ENCODE data around the gene PLCB4.

PLCB4 gene

DNA sequence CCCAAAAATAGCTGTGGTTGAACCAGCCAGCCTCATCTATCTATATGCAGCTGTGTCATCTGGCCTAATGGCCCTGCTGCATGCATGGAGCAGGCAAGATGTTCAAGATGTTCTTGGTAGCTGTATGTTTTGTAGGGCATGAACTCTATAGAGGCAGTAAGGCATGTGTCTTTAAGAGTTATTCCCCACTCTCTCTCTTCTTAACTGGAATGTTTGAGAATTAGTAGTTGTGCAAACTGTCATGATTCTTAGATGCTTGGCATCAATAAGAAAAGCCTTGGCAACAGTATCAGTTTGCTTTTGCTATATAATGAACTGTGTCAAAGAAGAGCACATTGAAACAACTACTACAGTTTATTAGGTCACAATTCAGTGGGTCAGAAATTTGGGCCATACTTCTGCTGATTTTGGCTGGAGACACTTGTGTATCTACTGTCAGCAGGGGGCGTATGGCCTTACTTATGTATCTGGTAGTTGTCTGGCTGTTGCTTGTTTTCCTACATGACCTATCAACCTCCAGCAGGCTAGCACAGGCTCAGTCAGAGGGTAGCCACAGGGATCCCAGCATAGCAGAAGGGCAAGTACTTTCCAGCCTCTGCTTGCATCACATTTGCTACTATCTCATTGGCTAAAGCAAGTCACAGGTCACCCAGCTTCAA is 389.4 kb downstream of the PLCB4 start:
- no peaks in the 10 kb centered on the region for H3K79me2 ChIP-seq (ENCODE audit: insufficient read depth, low read length)
- H3K4me3 ChIP-seq (ENCODE audit: insufficient read depth, low read length, poor library complexity, severe bottlenecking): no peak overlapping the region
- H2AFZ ChIP-seq (ENCODE audit: low read depth, low read length, severe bottlenecking): no peak overlapping the region
- no peaks in the 10 kb centered on the region for H3K9me2 ChIP-seq (replicated peaks; ENCODE audit: insufficient read depth, low read length)
- no peak overlapping the region for H3K9ac ChIP-seq (ENCODE audit: low read length)
- no peaks in the 10 kb centered on the region for H4K20me1 ChIP-seq (ENCODE audit: low read depth, low read length)
- no peaks in the 10 kb centered on the region for H3K36me3 ChIP-seq (ENCODE audit: low read length)
- H3F3A ChIP-seq (ENCODE audit: insufficient read depth): no peaks in the 10 kb centered on the region
- no peak overlapping the region for H3K4me2 ChIP-seq (ENCODE audit: low read depth, low read length, poor library complexity, severe bottlenecking)
- H3K27ac ChIP-seq (ENCODE audit: low read depth, low read length): no peak overlapping the region
- no peaks in the 10 kb centered on the region for H3K9me3 ChIP-seq (ENCODE audit: insufficient read depth, low read length)
- TF ChIP-seq EZH2phosphoT487 (conservative IDR thresholded peaks at IDR 0.05; ENCODE audit: low read length): no peak
- peak; percentile 22 for TF ChIP-seq CTCF (IDR thresholded peaks at IDR 0.05; ENCODE audit: insufficient read depth, low read length, poor library complexity, severe bottlenecking)
- H3K27me3 ChIP-seq (ENCODE audit: low read length): no peaks in the 10 kb centered on the region

- Histone ChIP-seq H3K4me3 (ENCODE audit: insufficient read depth, low read length, poor library complexity, severe bottlenecking) (no peak overlapping the region), H3K36me3 (ENCODE audit: low read length) (no peaks in the 10 kb centered on the region), H3K9ac (ENCODE audit: low read length) (no peak overlapping the region), H3F3A (ENCODE audit: insufficient read depth) (no peaks in the 10 kb centered on the region), H3K4me2 (ENCODE audit: low read depth, low read length, poor library complexity, severe bottlenecking) (no peak overlapping the region), H3K9me3 (ENCODE audit: insufficient read depth, low read length) (no peaks in the 10 kb centered on the region), H3K9me2 (replicated peaks; ENCODE audit: insufficient read depth, low read length) (no peaks in the 10 kb centered on the region), H3K79me2 (ENCODE audit: insufficient read depth, low read length) (no peaks in the 10 kb centered on the region), H3K27ac (ENCODE audit: low read depth, low read length) (no peak overlapping the region), H4K20me1 (ENCODE audit: low read depth, low read length) (no peaks in the 10 kb centered on the region), H2AFZ (ENCODE audit: low read depth, low read length, severe bottlenecking) (no peak overlapping the region), H3K27me3 (ENCODE audit: low read length) (no peaks in the 10 kb centered on the region)
- TF ChIP-seq EZH2phosphoT487 (conservative IDR thresholded peaks at IDR 0.05; ENCODE audit: low read length) (no peak), CTCF (IDR thresholded peaks at IDR 0.05; ENCODE audit: insufficient read depth, low read length, poor library complexity, severe bottlenecking) (no peak)
These were observed 391.6 kb downstream of the PLCB4 start for GRCh38 chr20:9460518-9460917.

DNA sequence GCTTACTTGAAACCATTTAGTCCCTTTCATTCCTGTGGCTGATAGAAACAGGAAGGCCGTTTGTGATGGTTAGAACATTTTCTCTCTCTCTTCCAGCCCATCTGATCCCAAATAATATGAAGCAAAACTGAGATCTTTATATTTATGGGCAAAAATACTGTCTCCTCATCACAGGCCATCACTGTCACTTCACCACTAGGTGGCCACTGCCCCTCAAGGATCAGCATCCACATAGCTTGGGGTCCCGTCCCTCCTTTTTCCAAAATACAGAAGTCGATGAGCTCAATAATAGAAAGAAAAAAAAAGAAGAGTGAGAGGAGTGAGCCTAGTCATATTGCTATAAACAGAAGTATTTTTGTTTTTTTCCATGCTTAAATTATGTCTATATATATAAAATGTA is 399.1 kb downstream of the PLCB4 start:
- Histone ChIP-seq H3K27ac (ENCODE audit: low read depth, low read length) (no peak overlapping the region), H3F3A (ENCODE audit: insufficient read depth) (no peaks in the 10 kb centered on the region), H3K9me2 (replicated peaks; ENCODE audit: insufficient read depth, low read length) (no peaks in the 10 kb centered on the region), H3K4me3 (ENCODE audit: insufficient read depth, low read length, poor library complexity, severe bottlenecking) (no peak overlapping the region), H3K36me3 (ENCODE audit: low read length) (no peaks in the 10 kb centered on the region), H2AFZ (ENCODE audit: low read depth, low read length, severe bottlenecking) (no peak overlapping the region), H3K9me3 (ENCODE audit: insufficient read depth, low read length) (no peaks in the 10 kb centered on the region), H3K4me2 (ENCODE audit: low read depth, low read length, poor library complexity, severe bottlenecking) (no peak overlapping the region), H3K9ac (ENCODE audit: low read length) (no peak overlapping the region), H3K27me3 (ENCODE audit: low read length) (no peaks in the 10 kb centered on the region), H3K79me2 (ENCODE audit: insufficient read depth, low read length) (no peaks in the 10 kb centered on the region), H4K20me1 (ENCODE audit: low read depth, low read length) (no peaks in the 10 kb centered on the region)
- TF ChIP-seq CTCF (IDR thresholded peaks at IDR 0.05; ENCODE audit: insufficient read depth, low read length, poor library complexity, severe bottlenecking): peak; percentile 43
- no peak for TF ChIP-seq EZH2phosphoT487 (conservative IDR thresholded peaks at IDR 0.05; ENCODE audit: low read length)

All from SU-DHL-6 (cell line).